Liver (tissue), 9 donors: ENCODE data around the gene TLX3. TPM values are rescaled to one million over a fixed set of nuclear protein-coding genes. Genes with fewer than 3 reads are reported as not detected.

Experiments used
- DNase-seq: peaks from one replicate; pipeline ENCODE4 v3.0.0-alpha.2; 2017; ENCODE audit warnings: low spot score
- H3K27ac ChIP-seq, 2 donors: one replicate each; pipeline ENCODE4 v1.7.0; 2013; ENCODE audit warnings: inconsistent platforms in 2 of 2, low read length in 2 of 2, control low read depth in 1 of 2, low read depth in 1 of 2, mild to moderate bottlenecking in 1 of 2
- H3K27me3 ChIP-seq, 4 donors: one replicate each; pipeline versions ENCODE4 v1.6.1 to v1.7.0; 2013; ENCODE audit warnings: low read length in 3 of 4, inconsistent platforms in 1 of 4, mild to moderate bottlenecking in 1 of 4, moderate library complexity in 1 of 4; ENCODE audit not compliant: control insufficient read depth in 4 of 4, insufficient read depth in 4 of 4
- H3K36me3 ChIP-seq, 4 donors: one replicate each; pipeline versions ENCODE4 v1.6.1 to v1.7.0; 2013; ENCODE audit warnings: low read length in 3 of 4, mild to moderate bottlenecking in 3 of 4, low read depth in 1 of 4, moderate library complexity in 1 of 4; ENCODE audit not compliant: control insufficient read depth in 4 of 4, insufficient read depth in 3 of 4
- H3K4me1 ChIP-seq, 4 donors: one replicate each; pipeline versions ENCODE4 v1.6.1 to v1.7.0; 2013; ENCODE audit warnings: low read length in 3 of 4, mild to moderate bottlenecking in 3 of 4, moderate library complexity in 1 of 4; ENCODE audit not compliant: control insufficient read depth in 4 of 4, insufficient read depth in 4 of 4
- H3K4me3 ChIP-seq, 3 donors: one replicate each; pipeline versions ENCODE4 v1.6.1 to v1.7.0; 2013; ENCODE audit warnings: low read length in 3 of 3, control low read depth in 1 of 3, low read depth in 1 of 3, mild to moderate bottlenecking in 1 of 3
- H3K9ac ChIP-seq, 2 donors: one replicate each; pipeline ENCODE4 v1.7.0; 2013; ENCODE audit warnings: low read length in 2 of 2, mild to moderate bottlenecking in 2 of 2, moderate library complexity in 2 of 2, control low read depth in 1 of 2, low read depth in 1 of 2
- H3K9me3 ChIP-seq, 4 donors: one replicate each; pipeline versions ENCODE4 v1.6.1 to v1.7.0; 2013; ENCODE audit warnings: low read length in 3 of 4; ENCODE audit not compliant: control insufficient read depth in 4 of 4
- EGR1 ChIP-seq, 2 donors: IDR thresholded peaks; 2 replicates each; pipeline ENCODE4 v1.6.1; 2016 to 2018; ENCODE audit warnings: antibody characterized with exemption in 2 of 2, low read depth in 2 of 2
- FOXA1 ChIP-seq: IDR thresholded peaks from 2 replicates; pipeline ENCODE4 v1.6.1; 2016; ENCODE audit warnings: antibody characterized with exemption
- FOXA2 ChIP-seq: IDR thresholded peaks from 2 replicates; pipeline ENCODE4 v1.6.1; 2016; ENCODE audit warnings: antibody characterized with exemption
- GABPA ChIP-seq, 2 donors: IDR thresholded peaks in 1 of 2; conservative IDR thresholded peaks in 1 of 2; 2 replicates each; pipeline ENCODE4 v1.6.1; 2016; ENCODE audit warnings: antibody characterized with exemption in 2 of 2, mild to moderate bottlenecking in 1 of 2, moderate library complexity in 1 of 2
- HNF4G ChIP-seq: IDR thresholded peaks from 2 replicates; pipeline ENCODE4 v1.6.1; 2016; ENCODE audit warnings: antibody characterized with exemption
- JUND ChIP-seq, 2 donors: IDR thresholded peaks; 2 replicates each; pipeline ENCODE4 v1.6.1; 2016; ENCODE audit warnings: antibody characterized with exemption in 2 of 2
- NR2F2 ChIP-seq: IDR thresholded peaks from 2 replicates; pipeline ENCODE4 v1.6.1; 2016; ENCODE audit warnings: antibody characterized with exemption
- RAD21 ChIP-seq, 2 donors: IDR thresholded peaks; 2 replicates each; pipeline ENCODE4 v1.6.1; 2016; ENCODE audit warnings: antibody characterized with exemption in 2 of 2, mild to moderate bottlenecking in 2 of 2
- RXRA ChIP-seq, 2 donors: IDR thresholded peaks; 2 replicates each; pipeline ENCODE4 v1.6.1; 2017 to 2018; ENCODE audit warnings: antibody characterized with exemption in 2 of 2, mild to moderate bottlenecking in 1 of 2
- TAF1 ChIP-seq: conservative IDR thresholded peaks from 2 replicates; pipeline ENCODE4 v1.6.1; 2016; ENCODE audit warnings: antibody characterized with exemption, mild to moderate bottlenecking
- YY1 ChIP-seq: IDR thresholded peaks from 2 replicates; pipeline ENCODE4 v1.6.1; 2016; ENCODE audit warnings: antibody characterized with exemption, mild to moderate bottlenecking
- WGBS: extraction: QIAGEN DNeasy Blood & Tissue Kit; methylation state at CpG from one replicate; pipeline ENCODE4 v1.1.7; 2013; 5-methylcytosine and 5-hydroxymethylcytosine counted together
- polyA plus RNA-seq, 2 donors: library from polyadenylated mRNA; stranded (reverse) in 1 of 2; unstranded in 1 of 2; fragments of 200-250 nt in 1 of 2; fragments of >200 nt in 1 of 2; fragmentation: Nextera tagmentation in 1 of 2; extraction: Ambion mirVana in 1 of 2; gene quantifications; one replicate each; pipeline versions ENCODE4 v1.2.1 to v1.2.3, GENCODE V29; 2013 to 2015
- total RNA-seq, 2 donors: library from RNA; depleted of rRNA; stranded (reverse); fragments of >200 nt; gene quantifications; one replicate each; pipeline ENCODE4 v1.2.3, GENCODE V29; 2014
- TF ChIP-seq, protein P1 (sequence below): IDR thresholded peaks from 2 replicates; pipeline ENCODE4 v1.6.1; 2016; ENCODE audit warnings: antibody characterized with exemption
- TF ChIP-seq, protein P2 (sequence below): IDR thresholded peaks from 2 replicates; pipeline ENCODE4 v1.6.1; 2016; ENCODE audit warnings: antibody characterized with exemption
- TF ChIP-seq, protein P3 (sequence below): IDR thresholded peaks from 2 replicates; pipeline ENCODE4 v1.6.1; 2016; ENCODE audit warnings: antibody characterized with exemption
- TF ChIP-seq, protein P4 (sequence below): IDR thresholded peaks from 2 replicates; pipeline ENCODE4 v1.6.1; 2016; ENCODE audit warnings: antibody characterized with exemption, mild to moderate bottlenecking
- donor health status: healthy.
- donor health status: healthy.
- donor health status: healthy.
- donor health status: healthy.
- donor health status: healthy.

The TLX3 gene
- total and polyA plus RNA-seq, 4 donors: not detected

DNA sequence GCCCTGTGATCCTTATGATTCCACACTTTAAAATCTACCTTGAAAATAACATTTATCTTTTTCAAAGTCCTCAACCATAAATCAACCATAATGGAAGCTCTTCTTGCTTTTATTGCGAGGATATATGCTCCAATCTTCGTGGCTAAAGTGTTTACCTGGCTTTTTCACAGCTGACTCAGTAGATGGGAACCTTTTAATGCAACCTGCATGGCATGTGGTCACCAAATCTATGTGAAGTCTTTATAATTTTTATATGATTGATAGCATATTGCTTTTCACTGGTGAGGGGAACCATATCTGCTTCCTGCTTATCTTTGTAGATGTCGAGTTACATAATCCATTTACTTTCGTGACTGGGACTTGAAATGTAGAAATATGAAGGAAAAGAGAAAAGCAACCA lies 47.1 kb upstream of the TLX3 start:
- TF ChIP-seq EGR1 (IDR thresholded peaks at IDR 0.05; ENCODE audit: low read depth in 2 of 2) (no peak), TAF1 (no peak), RXRA (IDR thresholded peaks at IDR 0.05) (no peak), HNF4G (no peak), FOXA1 (no peak), GABPA (IDR thresholded peaks at IDR 0.05 in 1 of 2, conservative IDR thresholded peaks at IDR 0.05 in 1 of 2) (no peak)
- TF ChIP-seq, protein P1, sequence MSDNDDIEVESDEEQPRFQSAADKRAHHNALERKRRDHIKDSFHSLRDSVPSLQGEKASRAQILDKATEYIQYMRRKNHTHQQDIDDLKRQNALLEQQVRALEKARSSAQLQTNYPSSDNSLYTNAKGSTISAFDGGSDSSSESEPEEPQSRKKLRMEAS: no peak
- TF ChIP-seq, protein P2, sequence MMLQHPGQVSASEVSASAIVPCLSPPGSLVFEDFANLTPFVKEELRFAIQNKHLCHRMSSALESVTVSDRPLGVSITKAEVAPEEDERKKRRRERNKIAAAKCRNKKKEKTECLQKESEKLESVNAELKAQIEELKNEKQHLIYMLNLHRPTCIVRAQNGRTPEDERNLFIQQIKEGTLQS: no peak
- TF ChIP-seq, protein P3, sequence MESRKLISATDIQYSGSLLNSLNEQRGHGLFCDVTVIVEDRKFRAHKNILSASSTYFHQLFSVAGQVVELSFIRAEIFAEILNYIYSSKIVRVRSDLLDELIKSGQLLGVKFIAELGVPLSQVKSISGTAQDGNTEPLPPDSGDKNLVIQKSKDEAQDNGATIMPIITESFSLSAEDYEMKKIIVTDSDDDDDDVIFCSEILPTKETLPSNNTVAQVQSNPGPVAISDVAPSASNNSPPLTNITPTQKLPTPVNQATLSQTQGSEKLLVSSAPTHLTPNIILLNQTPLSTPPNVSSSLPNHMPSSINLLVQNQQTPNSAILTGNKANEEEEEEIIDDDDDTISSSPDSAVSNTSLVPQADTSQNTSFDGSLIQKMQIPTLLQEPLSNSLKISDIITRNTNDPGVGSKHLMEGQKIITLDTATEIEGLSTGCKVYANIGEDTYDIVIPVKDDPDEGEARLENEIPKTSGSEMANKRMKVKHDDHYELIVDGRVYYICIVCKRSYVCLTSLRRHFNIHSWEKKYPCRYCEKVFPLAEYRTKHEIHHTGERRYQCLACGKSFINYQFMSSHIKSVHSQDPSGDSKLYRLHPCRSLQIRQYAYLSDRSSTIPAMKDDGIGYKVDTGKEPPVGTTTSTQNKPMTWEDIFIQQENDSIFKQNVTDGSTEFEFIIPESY: no peak
- H3K4me1 ChIP-seq: no peaks in the 10 kb centered on the region
- no peak overlapping the region for H3K27ac ChIP-seq
- H3K4me3 ChIP-seq: no peak overlapping the region
- no peak overlapping the region for H3K9ac ChIP-seq
- no peaks in the 10 kb centered on the region for H3K9me3 ChIP-seq
- WGBS: 91% methylated on average over 4 of the region's 4 CpGs
- H3K27me3 ChIP-seq: no peaks in the 10 kb centered on the region
- H3K36me3 ChIP-seq: no peaks in the 10 kb centered on the region
- no peak for DNase-seq

DNA sequence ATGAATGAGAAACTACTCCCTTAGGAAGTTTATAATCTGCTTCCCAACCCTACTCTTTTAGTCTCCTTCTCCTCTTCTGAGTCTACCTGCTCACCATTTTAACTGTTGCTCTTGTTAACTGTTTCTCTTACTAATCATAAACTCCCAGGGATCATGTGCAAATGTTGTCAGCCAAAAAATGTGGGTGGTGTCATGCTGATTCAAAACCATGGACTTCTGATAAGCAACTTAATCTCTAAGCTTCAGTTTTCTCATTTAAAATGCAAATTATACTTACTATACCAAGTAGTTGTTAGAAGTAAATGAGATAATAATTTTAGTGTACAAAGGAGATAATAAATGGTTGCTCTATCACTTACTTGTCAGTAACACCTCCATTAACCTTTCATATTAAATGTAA lies 45.9 kb upstream of the TLX3 start:
- no peaks in the 10 kb centered on the region for H3K27me3 ChIP-seq
- TF ChIP-seq, protein P4, sequence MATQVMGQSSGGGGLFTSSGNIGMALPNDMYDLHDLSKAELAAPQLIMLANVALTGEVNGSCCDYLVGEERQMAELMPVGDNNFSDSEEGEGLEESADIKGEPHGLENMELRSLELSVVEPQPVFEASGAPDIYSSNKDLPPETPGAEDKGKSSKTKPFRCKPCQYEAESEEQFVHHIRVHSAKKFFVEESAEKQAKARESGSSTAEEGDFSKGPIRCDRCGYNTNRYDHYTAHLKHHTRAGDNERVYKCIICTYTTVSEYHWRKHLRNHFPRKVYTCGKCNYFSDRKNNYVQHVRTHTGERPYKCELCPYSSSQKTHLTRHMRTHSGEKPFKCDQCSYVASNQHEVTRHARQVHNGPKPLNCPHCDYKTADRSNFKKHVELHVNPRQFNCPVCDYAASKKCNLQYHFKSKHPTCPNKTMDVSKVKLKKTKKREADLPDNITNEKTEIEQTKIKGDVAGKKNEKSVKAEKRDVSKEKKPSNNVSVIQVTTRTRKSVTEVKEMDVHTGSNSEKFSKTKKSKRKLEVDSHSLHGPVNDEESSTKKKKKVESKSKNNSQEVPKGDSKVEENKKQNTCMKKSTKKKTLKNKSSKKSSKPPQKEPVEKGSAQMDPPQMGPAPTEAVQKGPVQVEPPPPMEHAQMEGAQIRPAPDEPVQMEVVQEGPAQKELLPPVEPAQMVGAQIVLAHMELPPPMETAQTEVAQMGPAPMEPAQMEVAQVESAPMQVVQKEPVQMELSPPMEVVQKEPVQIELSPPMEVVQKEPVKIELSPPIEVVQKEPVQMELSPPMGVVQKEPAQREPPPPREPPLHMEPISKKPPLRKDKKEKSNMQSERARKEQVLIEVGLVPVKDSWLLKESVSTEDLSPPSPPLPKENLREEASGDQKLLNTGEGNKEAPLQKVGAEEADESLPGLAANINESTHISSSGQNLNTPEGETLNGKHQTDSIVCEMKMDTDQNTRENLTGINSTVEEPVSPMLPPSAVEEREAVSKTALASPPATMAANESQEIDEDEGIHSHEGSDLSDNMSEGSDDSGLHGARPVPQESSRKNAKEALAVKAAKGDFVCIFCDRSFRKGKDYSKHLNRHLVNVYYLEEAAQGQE: no peak
- TF ChIP-seq FOXA1 (no peak), NR2F2 (no peak), FOXA2 (no peak), JUND (IDR thresholded peaks at IDR 0.05) (no peak), RAD21 (IDR thresholded peaks at IDR 0.05) (no peak), GABPA (IDR thresholded peaks at IDR 0.05 in 1 of 2, conservative IDR thresholded peaks at IDR 0.05 in 1 of 2) (no peak), YY1 (no peak), EGR1 (IDR thresholded peaks at IDR 0.05; ENCODE audit: low read depth in 2 of 2) (no peak), TAF1 (no peak)
- TF ChIP-seq, protein P2: no peak

More for the DNA sequence above, 45.9 kb upstream of the TLX3 start:
- no peak overlapping the region for H3K4me3 ChIP-seq
- no peak for DNase-seq
- no peak overlapping the region for H3K27ac ChIP-seq
- H3K9ac ChIP-seq: no peak overlapping the region
- H3K36me3 ChIP-seq: no peaks in the 10 kb centered on the region
- H3K9me3 ChIP-seq: no peaks in the 10 kb centered on the region
- no peaks in the 10 kb centered on the region for H3K4me1 ChIP-seq
